H1 (cell line): Measurements from ENCODE around the gene USP9Y. TPM values are rescaled to one million over a fixed set of nuclear protein-coding genes. Genes with fewer than 3 reads are reported as not detected.

Source experiments
- CBX8 ChIP-seq: fragments of 300-800, 300-1000 bp; sonication (generic); IDR thresholded peaks from 2 replicates; pipeline ENCODE4 v1.7.1; 2016; ENCODE audit warnings: low read depth, low read length, borderline replicate concordance
- CTBP2 ChIP-seq: IDR thresholded peaks from 2 replicates; pipeline ENCODE4 v1.7.0; 2011; ENCODE audit warnings: borderline replicate concordance, mild to moderate bottlenecking, moderate library complexity, mixed read lengths, low read length; ENCODE audit not compliant: insufficient read depth, insufficient read length
- EGR1 ChIP-seq: IDR thresholded peaks from 2 replicates; pipeline ENCODE4 v1.6.1; 2011; ENCODE audit warnings: low read depth, low read length, borderline replicate concordance
- KDM1A ChIP-seq: fragments of 200-600, 300-600 bp; sonication (generic); IDR thresholded peaks from 2 replicates; pipeline ENCODE4 v1.7.1; 2016; ENCODE audit warnings: mild to moderate bottlenecking, low read length, borderline replicate concordance
- POLR2AphosphoS5 ChIP-seq: IDR thresholded peaks from 2 replicates; pipeline ENCODE4 v1.6.1; 2011; ENCODE audit warnings: low read depth, low read length
- SIX5 ChIP-seq: IDR thresholded peaks from 2 replicates; pipeline ENCODE4 v1.6.1; 2011; ENCODE audit warnings: mild to moderate bottlenecking, low read depth, low read length
- SP2 ChIP-seq: IDR thresholded peaks from 2 replicates; pipeline ENCODE4 v1.6.1; 2012; ENCODE audit warnings: mild to moderate bottlenecking, low read length, inconsistent platforms
- polyA plus RNA-seq, 7 experiments: library from polyadenylated mRNA; depleted of rRNA in 3 of 7; stranded (reverse) in 5 of 7; unstranded in 2 of 7; fragments of >200 nt in 5 of 7; fragments of 200-250 nt in 2 of 7; gene quantifications; 1 replicate in 5 of 7; 2 replicates in 1 of 7; 4 replicates in 1 of 7; pipeline versions ENCODE4 v1.2.1 to v1.2.3, GENCODE V29; 2011 to 2013; ENCODE audit warnings: missing spikeins in 2 of 7, mixed read lengths in 2 of 7
- total RNA-seq: library from RNA; stranded (reverse); fragmentation: NEBNext Ultra II Directional; extraction: Animal tissue kit (Norgen Biotek cat#: 25700); gene quantifications from 2 replicates; pipeline ENCODE4 v1.2.1, GENCODE V29; 2021

Gene USP9Y
- total and polyA plus RNA-seq, 2 of the 8 experiments (the other 6 are each of a cell fraction or from before 2014, with no cell fraction given), result 28.3 to 34.1 TPM

DNA sequence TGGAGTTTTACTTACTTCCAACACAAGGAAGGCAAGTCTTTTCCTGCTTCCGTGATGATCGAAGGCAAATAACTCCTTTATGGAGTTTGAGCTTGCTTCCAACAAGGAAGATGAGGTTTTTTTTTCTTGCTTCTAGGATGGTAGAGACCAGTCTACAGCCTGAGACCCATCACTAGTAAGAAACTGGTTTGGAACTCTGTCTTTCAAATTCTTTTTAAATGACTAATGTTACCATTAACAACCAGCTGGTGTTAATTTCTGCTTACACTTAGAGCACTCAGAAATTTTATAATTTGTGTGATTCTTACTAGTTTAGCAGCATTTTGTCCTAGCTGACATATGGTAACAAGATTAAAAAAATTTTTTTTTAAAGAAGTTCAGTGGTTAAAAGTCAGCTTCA is 19.5 kb upstream of the USP9Y start (continued):
- TF ChIP-seq SP2 (no peak), KDM1A (no peak), CTBP2 (no peak), EGR1 (no peak), SIX5 (no peak), CBX8 (no peak), POLR2AphosphoS5 (no peak)
